HG03196 (cell line): ENCODE data around the gene EDRF1.

Experiments used
- ATAC-seq: cut with Tn5 transposase; IDR thresholded peaks from one replicate; pipeline ENCODE4 v1.9.1; 2021; ENCODE audit not compliant: unreplicated experiment

Gene EDRF1

GRCh38 chr10:125785791-125786190 lies 66.3 kb downstream of the EDRF1 start:
- ATAC-seq = no peak

DNA sequence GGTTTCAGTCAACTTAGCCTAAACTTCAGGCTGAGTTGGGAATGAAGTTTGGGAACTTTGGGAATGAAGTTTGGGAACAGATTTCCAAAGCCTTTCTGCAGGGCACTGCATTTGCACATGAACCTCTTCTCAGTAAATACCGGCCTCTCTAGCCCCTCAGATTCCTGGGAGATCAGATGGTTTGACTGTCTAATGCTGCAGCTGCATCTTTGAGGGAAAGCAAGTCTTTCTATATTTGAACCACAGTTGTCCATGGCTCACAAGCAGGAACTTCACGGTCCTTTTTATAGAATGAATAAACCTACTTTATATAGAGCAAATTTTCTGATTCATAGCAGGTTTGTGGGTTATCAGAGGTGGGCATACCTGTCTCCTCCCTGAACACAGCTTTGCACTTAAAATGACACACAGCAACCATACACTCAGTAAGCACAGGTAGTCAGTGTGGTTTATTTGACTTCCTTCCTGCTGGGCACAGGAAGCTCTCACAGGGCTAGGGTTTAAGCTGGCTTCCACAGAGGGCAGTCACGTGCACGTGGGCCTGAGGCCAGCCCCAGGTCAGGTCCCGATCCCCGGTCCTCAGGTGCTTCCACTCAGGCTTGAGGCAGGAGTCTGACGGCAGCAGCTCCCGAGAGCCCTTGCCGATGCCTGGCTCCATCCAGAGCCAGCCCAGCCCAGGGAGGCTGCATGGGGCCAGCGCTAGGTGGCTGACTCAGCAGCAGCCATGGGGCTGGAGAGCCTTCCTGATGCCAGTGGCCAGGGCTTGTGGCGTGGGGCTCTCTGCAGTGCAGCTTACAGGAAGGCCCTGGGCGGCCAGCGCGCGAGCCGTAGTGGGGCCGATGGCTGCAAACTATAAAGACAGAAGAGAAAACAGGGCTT lies 68.9 kb downstream of the EDRF1 start:
- no peak for ATAC-seq

GRCh38 chr10:125792342-125793300 lies 73.1 kb downstream of the EDRF1 start:
- ATAC-seq = no peak

GRCh38 chr10:125795128-125795527 lies 75.6 kb downstream of the EDRF1 start:
- ATAC-seq = no peak

DNA sequence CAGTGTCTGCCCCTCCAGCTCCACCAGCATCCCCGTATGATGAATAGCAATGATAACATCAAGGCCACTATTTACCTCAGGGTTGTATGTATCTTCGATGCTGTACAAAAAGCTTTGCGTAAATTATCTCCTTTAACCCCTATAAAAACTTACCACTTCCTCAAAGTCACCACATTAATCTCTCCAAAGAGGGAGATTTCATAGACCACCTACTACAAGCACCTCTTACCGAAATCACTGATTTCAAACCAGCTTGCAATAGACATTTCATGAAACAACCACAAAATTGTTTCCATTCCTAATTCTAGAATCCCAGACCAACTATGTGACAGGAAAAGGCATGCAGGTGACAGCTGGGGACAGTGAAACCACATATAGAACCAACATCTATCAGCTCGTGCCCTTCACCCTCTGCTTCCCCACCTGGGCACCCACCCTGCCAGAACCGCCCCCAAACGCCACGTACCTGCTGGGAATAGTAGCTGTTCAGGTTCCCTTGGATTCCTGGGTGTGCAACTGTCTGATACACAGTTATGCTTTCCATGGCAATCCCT lies 76.2 kb downstream of the EDRF1 start:
- no peak for ATAC-seq

GRCh38 chr10:125797424-125797823 lies 77.9 kb downstream of the EDRF1 start:
- no peak for ATAC-seq

GRCh38 chr10:125797994-125798662 lies 78.6 kb downstream of the EDRF1 start:
- no peak for ATAC-seq

DNA sequence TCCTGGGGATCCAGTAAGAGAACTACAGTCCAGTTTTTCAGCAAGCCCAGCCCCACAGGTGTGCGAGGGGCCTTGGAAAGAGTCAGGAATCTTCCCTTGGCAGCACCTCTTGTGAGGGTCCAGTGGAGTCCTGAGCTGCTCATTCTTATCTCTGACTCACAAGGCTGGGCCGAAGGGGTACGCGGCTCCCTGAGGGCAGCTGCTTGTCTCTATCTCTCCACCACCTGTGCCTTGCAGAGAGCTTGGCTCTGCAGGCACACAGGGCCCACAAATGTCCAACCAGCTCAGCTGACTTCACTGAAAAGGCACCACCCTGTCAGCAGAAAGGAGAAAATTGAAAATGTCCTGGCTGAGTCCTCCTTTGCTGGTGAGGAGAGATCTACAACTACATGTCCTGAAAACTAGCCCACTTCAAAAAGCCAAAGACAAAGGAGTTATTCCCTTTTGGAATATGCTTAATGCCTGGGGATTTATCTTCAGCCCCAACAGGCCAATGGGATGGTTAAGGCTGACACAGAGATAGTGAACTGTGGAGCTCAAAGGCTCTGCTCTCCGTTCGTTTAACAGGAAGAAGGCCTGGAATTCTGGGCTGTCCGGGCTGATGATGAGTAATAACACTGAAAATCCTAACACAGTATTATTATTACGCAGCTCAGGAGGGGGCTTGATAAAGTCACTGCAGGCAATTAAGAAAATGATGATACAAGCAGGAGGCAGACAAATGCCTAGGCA lies 80.1 kb downstream of the EDRF1 start:
- no peak for ATAC-seq

GRCh38 chr10:125801574-125801973 lies 82.1 kb downstream of the EDRF1 start:
- no peak for ATAC-seq

- no peak for ATAC-seq
Measured at GRCh38 chr10:125802131-125802530, 82.6 kb downstream of the EDRF1 start.

- ATAC-seq = no peak
Measured at GRCh38 chr10:125802739-125803138, 83.2 kb downstream of the EDRF1 start.

- ATAC-seq = no peak
Measured at GRCh38 chr10:125808047-125808446, 88.5 kb downstream of the EDRF1 start.

DNA sequence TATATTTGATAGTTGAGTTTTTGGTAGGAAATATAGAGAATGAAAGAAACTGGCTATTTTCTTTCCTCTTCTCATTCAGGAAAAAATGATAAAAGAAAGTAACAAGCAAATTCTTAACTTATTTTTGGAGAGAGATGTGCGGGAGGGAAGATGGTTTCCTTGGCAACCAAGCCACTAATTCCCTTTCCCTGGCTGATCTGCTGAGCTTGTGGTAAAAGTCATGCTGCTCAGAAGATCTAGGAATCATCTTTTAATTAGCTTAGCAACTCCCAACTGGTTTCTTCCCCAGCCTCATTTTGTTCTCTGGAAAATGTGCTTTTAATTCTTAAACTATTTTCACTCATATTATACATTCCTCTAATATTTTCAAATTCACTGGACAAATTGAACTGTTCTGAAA lies 91.7 kb downstream of the EDRF1 start:
- ATAC-seq = no peak

GRCh38 chr10:125812128-125812750 lies 92.7 kb downstream of the EDRF1 start:
- no peak for ATAC-seq
